ENCODE data around the gene BABAM1. TPM values are rescaled to one million over a fixed set of nuclear protein-coding genes. Genes with fewer than 3 reads are reported as not detected.

Gene BABAM1
- total RNA-seq, 1 experiment from 2014 or later, result 146 TPM

- Mint-ChIP-seq H3K9me3 (no peaks in the 10 kb centered on the region), H3K36me3 (peaks cover 10% of the 10 kb centered on the region), H3K27ac (peak overlapping the region; percentile 54), H3K27me3 (ENCODE audit: low read depth) (no peaks in the 10 kb centered on the region), H3K4me1 (peaks cover 43% of the 10 kb centered on the region), H3K4me3 (no peak overlapping the region)
- CTCF ChIA-PET, result no interaction called here
- no peak for TF ChIP-seq MLX (CRISPR knock-in tag; IDR thresholded peaks at IDR 0.05)
- no peak for TF ChIP-seq SP1 (CRISPR knock-in tag; conservative IDR thresholded peaks at IDR 0.05)
- TF ChIP-seq ESRRA (CRISPR knock-in tag; IDR thresholded peaks at IDR 0.05; ENCODE audit: borderline replicate concordance), result no peak
- no peak for TF ChIP-seq NR1H2 (CRISPR knock-in tag; IDR thresholded peaks at IDR 0.05)
- no peak for ATAC-seq
- POLR2A ChIA-PET, result no interaction called here
- DNase-seq (ENCODE audit: low spot score), result no peak
These were observed 26.3 kb upstream of the BABAM1 start for GRCh38 chr19:17240826-17241399.

GRCh38 chr19:17242431-17243208 lies 24.6 kb upstream of the BABAM1 start:
- H3K9me3 Mint-ChIP-seq, result no peaks in the 10 kb centered on the region
- peak overlapping the region; percentile 97 for H3K4me3 Mint-ChIP-seq
- ChIA-PET CTCF (interaction anchor here (0.6 to 3.7 kb wide), 7 partner anchors 7 to 114 kb away, joined by 3 to 11 read pairs (median 3); partner anchors contain the start of gene OCEL1), POLR2A (interaction anchor here (0.7 to 2.3 kb wide), 3 partner anchors 14 to 27 kb away, joined by 3 to 9 read pairs (median 4); partner anchors contain the start of gene USE1)
- ATAC-seq, result no peak
- peak overlapping the region; percentile 89 for H3K27ac Mint-ChIP-seq
- DNase-seq (ENCODE audit: low spot score), result no peak
- peaks cover 10% of the 10 kb centered on the region for H3K36me3 Mint-ChIP-seq
- TF ChIP-seq NFATC4 (CRISPR knock-in tag; IDR thresholded peaks at IDR 0.05) (no peak), USF1 (CRISPR knock-in tag; IDR thresholded peaks at IDR 0.05) (no peak), PRRX2 (CRISPR knock-in tag; IDR thresholded peaks at IDR 0.05) (no peak), ZNF219 (CRISPR knock-in tag; IDR thresholded peaks at IDR 0.05; ENCODE audit: borderline replicate concordance) (no peak), MAX (CRISPR knock-in tag; IDR thresholded peaks at IDR 0.05) (no peak), STAT6 (CRISPR knock-in tag; conservative IDR thresholded peaks at IDR 0.05; ENCODE audit: low read depth) (no peak), RELA (CRISPR knock-in tag; IDR thresholded peaks at IDR 0.05; ENCODE audit: borderline replicate concordance) (no peak), PRDM15 (CRISPR knock-in tag; IDR thresholded peaks at IDR 0.05) (no peak), PREB (CRISPR knock-in tag; IDR thresholded peaks at IDR 0.05; ENCODE audit: borderline replicate concordance) (no peak), NFE2L1 (CRISPR knock-in tag; IDR thresholded peaks at IDR 0.05) (no peak), E2F5 (CRISPR knock-in tag; IDR thresholded peaks at IDR 0.05) (no peak), FOXJ3 (CRISPR knock-in tag; IDR thresholded peaks at IDR 0.05; ENCODE audit: borderline replicate concordance) (no peak), MYBL2 (CRISPR knock-in tag; IDR thresholded peaks at IDR 0.05) (no peak), OVOL2 (CRISPR knock-in tag; IDR thresholded peaks at IDR 0.05; ENCODE audit: borderline replicate concordance) (no peak), CDX4 (CRISPR knock-in tag; IDR thresholded peaks at IDR 0.05; ENCODE audit: borderline replicate concordance) (no peak)
- H3K27me3 Mint-ChIP-seq (ENCODE audit: low read depth), result no peaks in the 10 kb centered on the region
- peaks cover 42% of the 10 kb centered on the region for H3K4me1 Mint-ChIP-seq

All from WTC11 (cell line).